Measurements from ENCODE around the gene NPC1L1. TPM values are rescaled to one million over a fixed set of nuclear protein-coding genes. Genes with fewer than 3 reads are reported as not detected.
"Not testable (repeated sequence)": the region's sequence is repeated elsewhere in the genome, so short reads cannot be mapped to it uniquely, and the experiment has no call there.

Gene NPC1L1
- total RNA-seq, 1 experiment from 2014 or later: 0.15 TPM

- TF ChIP-seq ATF6 (CRISPR knock-in tag; IDR thresholded peaks at IDR 0.05): no peak
- TF ChIP-seq, protein P1, sequence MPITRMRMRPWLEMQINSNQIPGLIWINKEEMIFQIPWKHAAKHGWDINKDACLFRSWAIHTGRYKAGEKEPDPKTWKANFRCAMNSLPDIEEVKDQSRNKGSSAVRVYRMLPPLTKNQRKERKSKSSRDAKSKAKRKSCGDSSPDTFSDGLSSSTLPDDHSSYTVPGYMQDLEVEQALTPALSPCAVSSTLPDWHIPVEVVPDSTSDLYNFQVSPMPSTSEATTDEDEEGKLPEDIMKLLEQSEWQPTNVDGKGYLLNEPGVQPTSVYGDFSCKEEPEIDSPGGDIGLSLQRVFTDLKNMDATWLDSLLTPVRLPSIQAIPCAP (CRISPR knock-in tag; IDR thresholded peaks at IDR 0.05): no peak
- TF ChIP-seq CREB1 (CRISPR knock-in tag; IDR thresholded peaks at IDR 0.05): no peak
- no peak for TF ChIP-seq ZNF671 (CRISPR knock-in tag; IDR thresholded peaks at IDR 0.05)
- TF ChIP-seq FOXP4 (CRISPR knock-in tag; IDR thresholded peaks at IDR 0.05): no peak
- no peak for TF ChIP-seq ZNF416 (CRISPR knock-in tag; IDR thresholded peaks at IDR 0.05)
- no peak for TF ChIP-seq ZNF396 (CRISPR knock-in tag; IDR thresholded peaks at IDR 0.05; ENCODE audit: borderline replicate concordance)
- TF ChIP-seq USF1 (CRISPR knock-in tag; IDR thresholded peaks at IDR 0.05): no peak
- TF ChIP-seq TEAD4 (CRISPR knock-in tag; IDR thresholded peaks at IDR 0.05): no peak
Observed at GRCh38 chr7:44555350-44555749, 14.2 kb upstream of the NPC1L1 start (continued).

GRCh38 chr7:44552473-44553005, 11.4 kb upstream of the NPC1L1 start:
- ChIA-PET CTCF (interaction anchor here (1.5 to 2.8 kb wide), 2 partner anchors 13 to 18 kb away, joined by 6 to 12 read pairs; no protein-coding TSS in a partner anchor), POLR2A (interaction anchor here (0.7 kb wide), 1 partner anchor 540 kb away, joined by 4 read pairs; no protein-coding TSS in a partner anchor)
- not testable (repeated sequence) for H3K9me3 Mint-ChIP-seq; H3K36me3 Mint-ChIP-seq; DNase-seq (ENCODE audit: low spot score); H3K27ac Mint-ChIP-seq; H3K4me1 Mint-ChIP-seq; H3K4me3 Mint-ChIP-seq; H3K27me3 Mint-ChIP-seq (ENCODE audit: low read depth); ATAC-seq

GRCh38 chr7:44549457-44549856, 8.3 kb upstream of the NPC1L1 start:
- CTCF ChIA-PET: interaction anchor here (1.4 to 3.3 kb wide), 2 partner anchors 15 to 16 kb away, joined by 3 to 19 read pairs; no protein-coding TSS in a partner anchor
- POLR2A ChIA-PET: no interaction called here
- Mint-ChIP-seq H3K4me1 (peaks cover 8% of the 10 kb centered on the region), H3K27ac (no peak overlapping the region), H3K27me3 (ENCODE audit: low read depth) (no peaks in the 10 kb centered on the region; the same call in 1 of the 2 replicates), H3K9me3 (no peaks in the 10 kb centered on the region), H3K4me3 (no peak overlapping the region), H3K36me3 (no peaks in the 10 kb centered on the region)
- TF ChIP-seq GTF2I (CRISPR knock-in tag; conservative IDR thresholded peaks at IDR 0.05): 0 out of 2 replicates have a peak, but pooled peaks have one; percentile 16
- TF ChIP-seq CDX4 (CRISPR knock-in tag; IDR thresholded peaks at IDR 0.05; ENCODE audit: borderline replicate concordance): no peak
- ATAC-seq (no peak), DNase-seq (ENCODE audit: low spot score) (no peak)

DNA sequence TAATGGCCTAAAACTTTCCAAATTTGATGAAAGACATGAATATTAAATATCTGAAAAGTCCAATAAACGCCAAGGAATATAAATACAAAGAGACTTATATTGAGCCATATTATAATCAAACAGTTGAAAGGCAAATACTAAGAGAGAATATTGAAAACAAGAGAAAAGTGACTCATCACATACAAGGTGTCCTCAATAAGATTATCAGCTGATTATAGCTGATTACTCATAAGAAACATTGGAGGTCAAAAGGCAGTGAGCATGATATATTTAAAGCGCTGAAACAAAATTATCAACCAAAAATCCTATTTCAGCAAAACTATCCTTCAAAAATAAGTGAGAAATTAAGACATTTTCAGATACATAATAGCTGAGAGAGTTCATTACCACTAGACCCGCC, 7.8 kb upstream of the NPC1L1 start:
- ChIA-PET CTCF (interaction anchor here (1.4 to 3.3 kb wide), 2 partner anchors 14 to 17 kb away, joined by 3 to 19 read pairs; no protein-coding TSS in a partner anchor), POLR2A (no interaction called here)
- DNase-seq (ENCODE audit: low spot score) (no peak), ATAC-seq (no peak)
- H3K36me3 Mint-ChIP-seq: no peaks in the 10 kb centered on the region
- no peaks in the 10 kb centered on the region for H3K9me3 Mint-ChIP-seq
- H3K27ac Mint-ChIP-seq: no peak overlapping the region
- TF ChIP-seq FOXJ3 (CRISPR knock-in tag; IDR thresholded peaks at IDR 0.05; ENCODE audit: borderline replicate concordance) (no peak), TEAD1 (CRISPR knock-in tag; IDR thresholded peaks at IDR 0.05) (no peak), ATF3 (CRISPR knock-in tag; conservative IDR thresholded peaks at IDR 0.05) (no peak)
- H3K4me1 Mint-ChIP-seq: peaks cover 8% of the 10 kb centered on the region
- no peaks in the 10 kb centered on the region; the same call in 1 of the 2 replicates for H3K27me3 Mint-ChIP-seq (ENCODE audit: low read depth)
- H3K4me3 Mint-ChIP-seq: no peak overlapping the region
